Urothelium cell line (cell line): ENCODE data around the gene ZBTB7C.

Experiments
- DNase-seq: peaks from one replicate; pipeline ENCODE4 v3.0.0; 2011; ENCODE audit warnings: low spot score, mixed read lengths
- FAIRE-seq: peaks from 2 replicates; lab custom pipeline; 2011; peaks lifted over from hg19 to GRCh38; lab: Jason Lieb, UNC

The ZBTB7C gene

GRCh38 chr18:48105317-48105716 is 303.9 kb downstream of the ZBTB7C start:
- FAIRE-seq (no peak), DNase-seq (no peak)

- FAIRE-seq (no peak), DNase-seq (no peak)
Measured at GRCh38 chr18:48104705-48105104, 304.5 kb downstream of the ZBTB7C start.

GRCh38 chr18:48100651-48101165 is 308.5 kb downstream of the ZBTB7C start:
- DNase-seq (no peak), FAIRE-seq (no peak)

GRCh38 chr18:48100165-48100575 is 309.0 kb downstream of the ZBTB7C start:
- FAIRE-seq (no peak), DNase-seq (no peak)

- DNase-seq (no peak), FAIRE-seq (no peak)
Measured at GRCh38 chr18:48099481-48100164, 309.6 kb downstream of the ZBTB7C start.

- DNase-seq (no peak), FAIRE-seq (no peak)
Measured at GRCh38 chr18:48098538-48098937, 310.6 kb downstream of the ZBTB7C start.

GRCh38 chr18:48098007-48098406 is 311.2 kb downstream of the ZBTB7C start:
- FAIRE-seq (no peak), DNase-seq (no peak)

- FAIRE-seq (no peak), DNase-seq (no peak)
Measured at GRCh38 chr18:48095726-48096125, 313.5 kb downstream of the ZBTB7C start.

- DNase-seq = no peak
- FAIRE-seq = no peak
Measured at GRCh38 chr18:48093104-48093503, 316.1 kb downstream of the ZBTB7C start.

GRCh38 chr18:48091869-48092497 is 317.2 kb downstream of the ZBTB7C start:
- no peak for FAIRE-seq
- DNase-seq = no peak

- DNase-seq = no peak
- no peak for FAIRE-seq
Measured at GRCh38 chr18:48090702-48091101, 318.5 kb downstream of the ZBTB7C start.

GRCh38 chr18:48090021-48090420 is 319.2 kb downstream of the ZBTB7C start:
- DNase-seq = no peak
- no peak for FAIRE-seq

GRCh38 chr18:48085781-48086487 is 323.2 kb downstream of the ZBTB7C start:
- no peak for DNase-seq
- no peak for FAIRE-seq

- no peak for FAIRE-seq
- DNase-seq = no peak
Measured at GRCh38 chr18:48084858-48085257, 324.3 kb downstream of the ZBTB7C start.

- DNase-seq (no peak), FAIRE-seq (no peak)
Measured at GRCh38 chr18:48084041-48084757, 325.0 kb downstream of the ZBTB7C start.

- no peak for DNase-seq
- FAIRE-seq = no peak
Measured at GRCh38 chr18:48080546-48080945, 328.6 kb downstream of the ZBTB7C start.

- FAIRE-seq (no peak), DNase-seq (no peak)
Measured at GRCh38 chr18:48079885-48080284, 329.3 kb downstream of the ZBTB7C start.

- no peak for DNase-seq
- no peak for FAIRE-seq
Measured at GRCh38 chr18:48078448-48078847, 330.7 kb downstream of the ZBTB7C start.

- no peak for DNase-seq
- no peak for FAIRE-seq
Measured at GRCh38 chr18:48077291-48077690, 331.9 kb downstream of the ZBTB7C start.

GRCh38 chr18:48076461-48076860 is 332.7 kb downstream of the ZBTB7C start:
- FAIRE-seq (no peak), DNase-seq (no peak)

GRCh38 chr18:48075707-48076093 is 333.5 kb downstream of the ZBTB7C start:
- FAIRE-seq (no peak), DNase-seq (no peak)
